ENCODE data around the gene SIPA1L2.
A peak's percentile ranks its signal among the peaks of the same experiment; 100 is the strongest.

The SIPA1L2 gene

GRCh38 chr1:232587141-232588008 is 42.6 kb downstream of the SIPA1L2 start:
- no peak for DNase-seq

DNA sequence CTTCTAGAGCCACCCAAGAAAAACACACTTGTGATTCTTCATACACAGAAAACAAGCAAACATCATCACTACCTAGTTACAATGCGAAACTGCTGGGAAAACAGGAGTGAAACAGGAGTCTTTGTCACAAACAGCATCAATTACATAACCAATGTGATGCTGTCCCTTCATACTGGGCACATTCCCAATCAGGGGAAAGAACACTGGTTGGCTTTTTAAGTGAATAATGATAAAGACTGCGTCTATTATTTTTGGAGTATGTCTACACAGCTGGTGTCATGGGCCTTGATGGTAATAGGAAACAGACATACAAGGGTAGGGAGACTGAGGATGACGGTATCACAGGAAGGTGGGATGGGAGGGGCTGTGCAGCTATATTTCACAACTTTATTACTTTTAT is 43.3 kb downstream of the SIPA1L2 start:
- DNase-seq = peak; percentile 36 to 45

DNA sequence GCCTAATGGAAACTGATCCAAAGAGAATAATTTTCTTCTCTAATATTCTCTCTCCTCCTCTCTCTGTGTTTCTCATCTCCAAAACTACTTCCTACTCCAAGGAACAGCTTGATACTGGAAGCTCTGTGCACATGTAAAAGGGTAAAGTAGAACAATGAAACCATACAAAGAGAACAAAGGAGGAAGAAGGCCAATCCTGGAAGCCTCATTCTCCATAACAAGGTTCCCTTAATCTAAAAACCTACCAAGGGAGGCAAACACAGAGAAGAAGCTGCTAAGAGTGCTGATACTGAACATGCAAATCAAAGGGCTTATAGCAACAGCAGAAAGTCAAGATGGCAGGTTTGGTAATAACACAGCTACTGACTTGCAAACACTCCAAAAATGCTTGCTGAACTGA is 44.4 kb downstream of the SIPA1L2 start:
- DNase-seq = no peak

DNA sequence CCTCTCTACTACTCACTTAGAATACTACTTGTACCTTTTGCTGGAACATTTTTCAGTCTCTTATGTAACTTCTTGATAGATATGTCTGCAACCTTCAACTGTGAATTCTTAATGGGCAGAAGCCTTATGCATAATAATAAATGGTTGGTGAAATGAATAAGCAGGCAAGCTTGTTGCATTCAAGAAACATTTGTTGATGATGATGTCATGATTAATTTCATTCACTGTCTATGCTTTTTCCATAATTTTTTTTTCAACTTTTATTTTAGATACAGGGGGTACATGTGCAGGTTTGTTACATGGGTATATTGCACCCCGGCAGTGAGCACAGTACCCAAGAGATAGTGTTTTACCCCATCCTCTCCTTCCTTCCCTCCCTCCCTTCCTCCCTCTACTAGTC is 48.0 kb downstream of the SIPA1L2 start:
- DNase-seq = no peak

All from SHP77 (cell line).